Activated T-helper 1 cell treated with anti-CD3 and anti-CD28 coated beads, Interleukin-12 subunit alpha, Interleukin-12 subunit beta, Interleukin-2, Interleukin-4 antibody, amounts not matched to agents 30 ng/mL and 10 ng/mL and 1 ng/mL, durations not matched to agents 14 hours and 24 hours and 36 hours (primary cell): Measurements from ENCODE around the gene CDKL1. TPM values are rescaled to one million over a fixed set of nuclear protein-coding genes. Genes with fewer than 3 reads are reported as not detected.

ENCODE experiments used
- DNase-seq: peaks from one replicate; pipeline ENCODE4 v3.0.0; 2021; ENCODE audit warnings: low spot score
- H3K27ac Mint-ChIP-seq: one replicate; pipeline ENCODE4 v1.8.0; 2021; ENCODE audit warnings: mild to moderate bottlenecking, mixed read lengths
- H3K27me3 Mint-ChIP-seq: one replicate; pipeline ENCODE4 v1.8.0; 2022; ENCODE audit warnings: mild to moderate bottlenecking, moderate library complexity, mixed read lengths; ENCODE audit not compliant: insufficient read depth
- H3K36me3 Mint-ChIP-seq: one replicate; pipeline ENCODE4 v1.8.0; 2021; ENCODE audit warnings: low read depth, mixed read lengths
- H3K4me1 Mint-ChIP-seq: one replicate; pipeline ENCODE4 v1.8.0; 2021; ENCODE audit warnings: low read depth, mixed read lengths
- H3K4me3 Mint-ChIP-seq: one replicate; pipeline ENCODE4 v1.8.0; 2021; ENCODE audit warnings: mild to moderate bottlenecking, moderate library complexity, mixed read lengths
- H3K9me3 Mint-ChIP-seq: one replicate; pipeline ENCODE4 v1.8.0; 2021; ENCODE audit warnings: mixed read lengths
- intact Hi-C: fragments of 100-400 bp; cut with micrococcal nuclease; formaldehyde crosslinking; loops from one replicate; pipeline ENCODE4 v1.15.1; 2024
- total RNA-seq: library from RNA; stranded (reverse); gene quantifications from 2 replicates; pipeline ENCODE4 v1.2.3, GENCODE V29; 2022

Gene CDKL1
- total RNA-seq, result 2.4 and 2.5 TPM in 2 replicates

- H3K27ac Mint-ChIP-seq, result peak within 1 kb of the TSS; percentile 79
- H3K4me1 Mint-ChIP-seq, result peaks cover 14% of the 10 kb centered on the region
- H3K36me3 Mint-ChIP-seq, result peaks cover 7% of the 10 kb centered on the region
- peak within 1 kb of the TSS; percentile 85 for H3K4me3 Mint-ChIP-seq
- peak; percentile 22 for DNase-seq
- peaks cover 25% of the 10 kb centered on the region for H3K27me3 Mint-ChIP-seq
- intact Hi-C loops, result loop anchor here (1.0 to 2.0 kb wide), 6 partner anchors 34 to 133 kb away; partner anchors contain the start of genes DMAC2L and L2HGDH
- no peaks in the 10 kb centered on the region for H3K9me3 Mint-ChIP-seq
Observed at GRCh38 chr14:50396631-50397389, at the start of gene CDKL1. Gene CDKL1, minus strand, starts transcription at chr14:50396881. Its CDS starts 1,013 bp downstream, at chr14:50395868.

GRCh38 chr14:50434528-50434927 is 37.8 kb upstream of the CDKL1 start:
- DNase-seq, result no peak
- Mint-ChIP-seq H3K9me3 (peaks cover 17% of the 10 kb centered on the region), H3K4me1 (no peaks in the 10 kb centered on the region)

GRCh38 chr14:50432131-50432530 is 35.5 kb upstream of the CDKL1 start:
- no peak for DNase-seq
- Mint-ChIP-seq H3K27me3 (no peaks in the 10 kb centered on the region), H3K27ac (no peak overlapping the region), H3K36me3 (peaks cover 20% of the 10 kb centered on the region), H3K4me3 (no peak overlapping the region), H3K4me1 (no peaks in the 10 kb centered on the region), H3K9me3 (peaks cover 10% of the 10 kb centered on the region)
- intact Hi-C loops, result no loop called here

More at GRCh38 chr14:50434528-50434927, 37.8 kb upstream of the CDKL1 start:
- Mint-ChIP-seq H3K36me3 (peaks cover 24% of the 10 kb centered on the region), H3K27ac (no peak overlapping the region), H3K27me3 (no peaks in the 10 kb centered on the region), H3K4me3 (no peak overlapping the region)
- intact Hi-C loops, result no loop called here

GRCh38 chr14:50425816-50426215 is 29.1 kb upstream of the CDKL1 start:
- Mint-ChIP-seq H3K27me3 (no peaks in the 10 kb centered on the region), H3K27ac (no peak overlapping the region), H3K4me3 (no peak overlapping the region), H3K9me3 (no peaks in the 10 kb centered on the region), H3K36me3 (peaks cover 10% of the 10 kb centered on the region), H3K4me1 (no peaks in the 10 kb centered on the region)
- DNase-seq, result no peak
- intact Hi-C loops, result no loop called here

DNA sequence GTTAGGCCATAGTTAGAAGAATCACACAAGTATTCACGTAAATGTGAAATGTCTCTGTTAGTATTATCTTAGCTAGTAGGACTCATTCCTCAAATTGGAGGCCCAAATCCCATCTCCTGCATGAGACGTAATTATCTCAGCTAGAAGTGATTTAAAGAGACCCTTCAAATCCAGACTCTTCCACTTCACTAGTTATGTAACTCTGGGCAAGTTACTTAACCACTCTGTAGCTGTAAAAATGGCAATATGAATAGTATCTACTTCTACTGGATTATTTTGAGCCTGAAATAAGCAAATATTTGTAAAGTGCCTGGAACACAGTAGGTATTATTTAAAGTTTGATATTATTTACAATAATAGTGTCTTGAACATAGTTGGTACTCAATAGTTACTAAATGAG is 28.4 kb upstream of the CDKL1 start:
- intact Hi-C loops, result no loop called here
- Mint-ChIP-seq H3K27ac (no peak overlapping the region), H3K9me3 (no peaks in the 10 kb centered on the region), H3K36me3 (peaks cover 10% of the 10 kb centered on the region), H3K27me3 (no peaks in the 10 kb centered on the region), H3K4me3 (no peak overlapping the region), H3K4me1 (no peaks in the 10 kb centered on the region)
- no peak for DNase-seq

DNA sequence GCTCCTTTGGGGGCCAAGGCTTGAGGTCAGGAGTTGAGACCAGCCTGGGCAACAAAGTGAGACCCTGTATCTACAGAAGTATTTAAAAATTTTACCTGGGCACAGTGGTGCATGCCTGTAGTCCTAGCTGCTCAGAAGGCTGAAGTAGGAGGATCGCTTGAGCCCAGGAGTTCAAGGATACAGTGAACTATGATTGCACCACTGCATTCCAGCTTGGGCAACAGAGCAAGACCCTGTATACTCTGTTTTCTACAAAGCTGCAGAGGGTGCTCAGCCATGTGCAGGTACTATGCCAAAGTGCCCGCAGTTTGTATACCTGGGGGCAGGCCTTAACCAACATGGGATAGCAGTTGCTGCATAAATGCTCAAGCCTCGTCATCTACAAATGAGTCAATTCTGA is 26.8 kb upstream of the CDKL1 start:
- intact Hi-C loops, result no loop called here
- H3K4me3 Mint-ChIP-seq, result no peak overlapping the region
- H3K4me1 Mint-ChIP-seq, result peaks cover 1% of the 10 kb centered on the region
- peaks cover 10% of the 10 kb centered on the region for H3K36me3 Mint-ChIP-seq
- H3K27me3 Mint-ChIP-seq, result no peaks in the 10 kb centered on the region
- H3K27ac Mint-ChIP-seq, result no peak overlapping the region
- DNase-seq, result no peak
- H3K9me3 Mint-ChIP-seq, result no peaks in the 10 kb centered on the region

GRCh38 chr14:50421499-50421898 is 24.8 kb upstream of the CDKL1 start:
- Mint-ChIP-seq H3K27ac (no peak overlapping the region), H3K4me3 (no peak overlapping the region), H3K36me3 (peaks cover 16% of the 10 kb centered on the region), H3K9me3 (no peaks in the 10 kb centered on the region), H3K27me3 (no peaks in the 10 kb centered on the region), H3K4me1 (peaks cover 12% of the 10 kb centered on the region)
- intact Hi-C loops, result no loop called here
- DNase-seq, result no peak

GRCh38 chr14:50417853-50418252 is 21.2 kb upstream of the CDKL1 start:
- H3K9me3 Mint-ChIP-seq, result no peaks in the 10 kb centered on the region
- no peak overlapping the region for H3K4me3 Mint-ChIP-seq
- intact Hi-C loops, result no loop called here
- H3K27ac Mint-ChIP-seq, result no peak overlapping the region
- peaks cover 15% of the 10 kb centered on the region for H3K36me3 Mint-ChIP-seq
- H3K4me1 Mint-ChIP-seq, result peaks cover 12% of the 10 kb centered on the region
- no peaks in the 10 kb centered on the region for H3K27me3 Mint-ChIP-seq
- DNase-seq, result no peak

- Mint-ChIP-seq H3K4me3 (no peak overlapping the region), H3K27ac (no peak overlapping the region), H3K4me1 (no peaks in the 10 kb centered on the region), H3K36me3 (peaks cover 4% of the 10 kb centered on the region), H3K9me3 (peaks cover 14% of the 10 kb centered on the region), H3K27me3 (peaks cover 2% of the 10 kb centered on the region)
- intact Hi-C loops, result no loop called here
- DNase-seq, result no peak
Observed at GRCh38 chr14:50410921-50411320, 14.2 kb upstream of the CDKL1 start.

DNA sequence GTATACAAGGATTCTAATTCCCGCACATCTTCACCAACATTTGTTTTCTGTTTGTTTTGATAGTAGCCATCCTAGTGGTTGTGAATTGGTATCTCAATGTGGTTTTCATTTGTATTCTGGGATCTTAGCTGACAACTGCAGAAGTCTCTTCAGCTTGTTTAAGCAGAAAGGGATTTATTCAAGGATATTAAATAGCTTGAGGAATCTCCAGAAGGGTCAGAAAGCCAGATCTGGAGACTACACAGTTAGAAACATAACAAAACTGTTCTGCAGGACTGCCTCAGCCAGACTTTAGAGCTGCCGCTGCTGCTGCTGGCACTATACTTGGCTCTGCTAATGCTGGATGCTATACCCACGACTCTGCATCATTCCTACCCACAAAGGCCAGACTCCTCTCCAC is 13.4 kb upstream of the CDKL1 start:
- intact Hi-C loops, result no loop called here
- Mint-ChIP-seq H3K27ac (no peak overlapping the region), H3K4me3 (no peak overlapping the region), H3K36me3 (peaks cover 4% of the 10 kb centered on the region), H3K27me3 (peaks cover 2% of the 10 kb centered on the region), H3K4me1 (no peaks in the 10 kb centered on the region), H3K9me3 (peaks cover 18% of the 10 kb centered on the region)
- DNase-seq, result no peak

DNA sequence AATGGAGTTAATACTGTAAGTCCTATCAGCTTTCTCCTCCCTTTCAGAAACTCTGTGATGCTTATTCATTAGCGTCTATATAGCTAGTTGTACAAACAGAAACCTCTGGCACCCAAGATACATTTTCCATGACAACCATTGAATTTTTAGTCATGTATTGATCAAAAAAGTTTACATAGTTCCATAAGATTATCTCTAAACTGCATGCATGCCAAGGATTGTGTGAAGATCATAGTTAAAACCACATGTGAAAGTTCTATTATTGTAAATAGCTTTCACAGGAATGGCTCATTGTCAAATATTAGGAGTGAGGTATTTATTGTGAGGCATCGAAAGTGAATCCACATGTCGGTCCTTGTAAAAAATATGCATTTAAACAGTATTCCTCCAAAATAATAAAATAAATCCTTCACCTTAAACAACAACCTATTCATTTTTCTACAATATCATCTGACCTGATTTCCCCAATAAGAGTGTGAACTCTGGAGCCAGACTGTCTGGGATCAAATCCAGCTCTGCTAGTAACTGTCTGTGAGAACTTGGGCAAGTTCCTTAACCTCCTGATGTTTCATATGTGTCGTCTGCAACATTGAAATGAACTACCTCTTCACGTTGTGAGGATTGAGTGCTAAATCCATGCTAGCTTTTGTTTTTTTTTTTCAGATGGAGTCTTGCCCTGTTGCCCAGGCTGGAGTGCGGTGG is 10.6 kb upstream of the CDKL1 start:
- DNase-seq, result no peak
- Mint-ChIP-seq H3K4me3 (no peak overlapping the region), H3K36me3 (peaks cover 1% of the 10 kb centered on the region), H3K27me3 (peaks cover 2% of the 10 kb centered on the region), H3K9me3 (peaks cover 18% of the 10 kb centered on the region), H3K4me1 (no peaks in the 10 kb centered on the region), H3K27ac (no peak overlapping the region)
- intact Hi-C loops, result no loop called here

- Mint-ChIP-seq H3K27ac (no peak overlapping the region), H3K9me3 (peaks cover 15% of the 10 kb centered on the region), H3K27me3 (peaks cover 5% of the 10 kb centered on the region), H3K4me3 (no peak overlapping the region), H3K36me3 (no peaks in the 10 kb centered on the region), H3K4me1 (no peaks in the 10 kb centered on the region)
- intact Hi-C loops, result no loop called here
- no peak for DNase-seq
Observed at GRCh38 chr14:50403419-50403818, 6.7 kb upstream of the CDKL1 start.

DNA sequence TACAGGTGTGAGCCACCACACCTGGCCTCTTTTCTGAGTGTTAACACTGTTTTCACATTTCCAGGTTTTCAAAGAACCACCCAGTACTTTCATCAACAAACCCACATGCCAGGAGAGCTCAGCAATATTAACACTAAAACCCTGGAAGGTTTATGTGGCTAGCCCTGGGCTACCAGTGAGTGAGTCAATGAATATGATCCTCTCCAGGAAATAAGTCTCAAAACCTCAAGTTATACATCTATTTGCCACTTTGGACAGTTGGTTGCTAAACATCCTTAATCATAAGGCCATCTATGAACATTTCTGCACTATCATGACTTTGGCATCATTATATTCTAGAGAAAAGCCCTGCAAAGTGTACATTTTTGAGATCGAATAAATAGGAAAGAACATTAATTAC is 6.3 kb upstream of the CDKL1 start:
- Mint-ChIP-seq H3K27me3 (peaks cover 8% of the 10 kb centered on the region), H3K4me3 (no peak overlapping the region), H3K4me1 (no peaks in the 10 kb centered on the region), H3K9me3 (peaks cover 15% of the 10 kb centered on the region), H3K36me3 (no peaks in the 10 kb centered on the region), H3K27ac (no peak overlapping the region)
- DNase-seq, result no peak
- intact Hi-C loops, result no loop called here
